ENCODE data around the gene CKS2. TPM values are rescaled to one million over a fixed set of nuclear protein-coding genes. Genes with fewer than 3 reads are reported as not detected.

CKS2 gene
- total RNA-seq, 1 experiment from 2014 or later, result 93.8 TPM

DNA sequence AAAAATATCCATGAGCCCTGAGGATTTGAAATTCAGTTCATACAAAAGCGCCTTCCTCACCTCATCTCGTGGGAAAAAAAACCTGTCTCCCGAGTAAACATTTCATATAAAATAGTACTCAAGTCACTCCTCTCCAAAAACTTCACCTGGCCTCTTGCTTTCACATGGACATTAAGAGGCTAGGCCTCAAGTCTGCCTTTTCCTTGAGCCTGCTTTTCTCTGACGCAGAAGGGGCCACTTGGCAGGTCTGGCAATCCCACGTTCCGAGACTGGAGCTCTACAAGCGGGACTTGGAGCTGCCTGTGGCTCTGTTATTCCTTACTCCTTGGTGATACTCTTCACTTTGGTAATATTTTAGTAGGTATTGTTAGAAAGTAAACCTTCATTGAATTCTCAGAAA is 26.9 kb upstream of the CKS2 start:
- CTCF ChIA-PET, result no interaction called here
- no TSS peak for BruUV-seq (replicated peaks)

DNA sequence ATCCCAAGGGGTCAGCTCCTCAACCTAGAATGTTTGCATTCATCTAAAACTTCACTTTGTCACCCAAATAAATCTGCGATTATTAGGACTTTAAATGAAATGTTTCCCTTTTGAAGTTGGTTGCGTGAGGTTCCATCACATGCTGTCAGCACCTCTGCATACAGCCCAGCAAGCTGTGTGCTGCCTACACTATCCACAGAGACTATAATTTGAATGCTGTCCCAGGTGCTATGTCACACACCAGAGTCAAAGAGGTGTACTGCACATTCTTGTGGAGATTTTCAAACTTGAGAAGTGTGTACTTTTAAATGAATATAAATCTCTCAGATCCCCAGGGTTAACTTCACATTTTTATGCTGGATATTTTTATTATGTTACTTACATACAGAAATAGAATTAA is 19.3 kb upstream of the CKS2 start:
- no peaks in the 10 kb centered on the region for H3K27me3 ChIP-seq (replicated peaks; ENCODE audit: control insufficient read depth, insufficient read depth, low read length)
- no peaks in the 10 kb centered on the region for H3K36me3 ChIP-seq (ENCODE audit: control insufficient read depth, insufficient read depth, low read length)
- Mint-ChIP-seq H3K36me3 (ENCODE audit: insufficient read depth, unreplicated experiment) (no peaks in the 10 kb centered on the region), H3K27me3 (ENCODE audit: insufficient read depth, unreplicated experiment) (no peaks in the 10 kb centered on the region), H3K9me3 (ENCODE audit: unreplicated experiment) (no peaks in the 10 kb centered on the region), H3K4me3 (ENCODE audit: unreplicated experiment) (no peak overlapping the region), H3K4me1 (ENCODE audit: low read depth, unreplicated experiment) (no peaks in the 10 kb centered on the region), H3K27ac (ENCODE audit: unreplicated experiment) (no peak overlapping the region)
- POLR2A ChIA-PET, result no interaction called here
- H3K4me3 ChIP-seq (ENCODE audit: low read depth, low read length), result no peak overlapping the region
- no peaks in the 10 kb centered on the region for H3K9me3 ChIP-seq
- intact Hi-C loops (cut with micrococcal nuclease; ENCODE audit: unreplicated experiment), result no loop called here
- DNase-seq, result no peak
- CTCF ChIA-PET, result no interaction called here
- BruUV-seq (replicated peaks), result no TSS peak
- H3K4me1 ChIP-seq, result no peaks in the 10 kb centered on the region
- TF ChIP-seq, protein P1, sequence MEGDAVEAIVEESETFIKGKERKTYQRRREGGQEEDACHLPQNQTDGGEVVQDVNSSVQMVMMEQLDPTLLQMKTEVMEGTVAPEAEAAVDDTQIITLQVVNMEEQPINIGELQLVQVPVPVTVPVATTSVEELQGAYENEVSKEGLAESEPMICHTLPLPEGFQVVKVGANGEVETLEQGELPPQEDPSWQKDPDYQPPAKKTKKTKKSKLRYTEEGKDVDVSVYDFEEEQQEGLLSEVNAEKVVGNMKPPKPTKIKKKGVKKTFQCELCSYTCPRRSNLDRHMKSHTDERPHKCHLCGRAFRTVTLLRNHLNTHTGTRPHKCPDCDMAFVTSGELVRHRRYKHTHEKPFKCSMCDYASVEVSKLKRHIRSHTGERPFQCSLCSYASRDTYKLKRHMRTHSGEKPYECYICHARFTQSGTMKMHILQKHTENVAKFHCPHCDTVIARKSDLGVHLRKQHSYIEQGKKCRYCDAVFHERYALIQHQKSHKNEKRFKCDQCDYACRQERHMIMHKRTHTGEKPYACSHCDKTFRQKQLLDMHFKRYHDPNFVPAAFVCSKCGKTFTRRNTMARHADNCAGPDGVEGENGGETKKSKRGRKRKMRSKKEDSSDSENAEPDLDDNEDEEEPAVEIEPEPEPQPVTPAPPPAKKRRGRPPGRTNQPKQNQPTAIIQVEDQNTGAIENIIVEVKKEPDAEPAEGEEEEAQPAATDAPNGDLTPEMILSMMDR (IDR thresholded peaks at IDR 0.05; ENCODE audit: insufficient read depth in 1 of 2, low read depth in 1 of 2, low read length in 1 of 2, severe bottlenecking in 1 of 2, unreplicated experiment in 1 of 2), result no peak

More for the DNA sequence above, 26.9 kb upstream of the CKS2 start:
- Histone ChIP-seq H3K9me3 (no peaks in the 10 kb centered on the region), H3K4me1 (no peaks in the 10 kb centered on the region), H3K4me3 (ENCODE audit: low read depth, low read length) (no peak overlapping the region), H3K36me3 (ENCODE audit: control insufficient read depth, insufficient read depth, low read length) (no peaks in the 10 kb centered on the region), H3K27me3 (replicated peaks; ENCODE audit: control insufficient read depth, insufficient read depth, low read length) (no peaks in the 10 kb centered on the region)
- DNase-seq, result no peak
- Mint-ChIP-seq H3K36me3 (ENCODE audit: insufficient read depth, unreplicated experiment) (no peaks in the 10 kb centered on the region), H3K4me1 (ENCODE audit: low read depth, unreplicated experiment) (no peaks in the 10 kb centered on the region), H3K27me3 (ENCODE audit: insufficient read depth, unreplicated experiment) (no peaks in the 10 kb centered on the region), H3K27ac (ENCODE audit: unreplicated experiment) (no peak overlapping the region), H3K4me3 (ENCODE audit: unreplicated experiment) (no peak overlapping the region), H3K9me3 (ENCODE audit: unreplicated experiment) (no peaks in the 10 kb centered on the region)
- intact Hi-C loops (cut with micrococcal nuclease; ENCODE audit: unreplicated experiment), result no loop called here
- POLR2A ChIA-PET, result no interaction called here
- TF ChIP-seq, protein P1 (IDR thresholded peaks at IDR 0.05; ENCODE audit: insufficient read depth in 1 of 2, low read depth in 1 of 2, low read length in 1 of 2, severe bottlenecking in 1 of 2, unreplicated experiment in 1 of 2), result no peak

DNA sequence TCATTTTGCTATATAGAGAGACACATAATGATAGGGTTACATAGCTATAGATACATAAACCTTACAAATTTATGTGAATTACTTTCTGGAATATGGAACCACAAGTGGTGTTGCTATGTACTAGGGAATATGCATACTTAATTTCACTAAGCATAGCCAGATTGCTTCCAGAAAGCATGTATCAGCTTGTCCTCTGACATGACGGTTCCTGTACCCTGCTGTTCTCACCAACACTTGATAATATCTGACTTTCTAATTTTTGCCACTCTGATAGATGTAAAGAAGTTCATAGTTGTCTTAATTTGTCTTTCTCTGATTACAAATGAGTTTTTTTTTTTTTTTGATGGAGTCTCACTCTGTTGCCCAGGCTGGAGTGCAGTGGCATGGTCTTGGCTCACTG is 18.0 kb upstream of the CKS2 start:
- Histone ChIP-seq H3K4me1 (no peaks in the 10 kb centered on the region), H3K4me3 (ENCODE audit: low read depth, low read length) (no peak overlapping the region), H3K27me3 (replicated peaks; ENCODE audit: control insufficient read depth, insufficient read depth, low read length) (no peaks in the 10 kb centered on the region), H3K36me3 (ENCODE audit: control insufficient read depth, insufficient read depth, low read length) (no peaks in the 10 kb centered on the region), H3K9me3 (no peaks in the 10 kb centered on the region)
- no peak for DNase-seq
- H3K4me3 Mint-ChIP-seq (ENCODE audit: unreplicated experiment), result no peak overlapping the region
- no peaks in the 10 kb centered on the region for H3K36me3 Mint-ChIP-seq (ENCODE audit: insufficient read depth, unreplicated experiment)
- CTCF ChIA-PET, result no interaction called here
- no peaks in the 10 kb centered on the region for H3K27me3 Mint-ChIP-seq (ENCODE audit: insufficient read depth, unreplicated experiment)
- H3K4me1 Mint-ChIP-seq (ENCODE audit: low read depth, unreplicated experiment), result no peaks in the 10 kb centered on the region
- H3K27ac Mint-ChIP-seq (ENCODE audit: unreplicated experiment), result no peak overlapping the region
- H3K9me3 Mint-ChIP-seq (ENCODE audit: unreplicated experiment), result no peaks in the 10 kb centered on the region
- TF ChIP-seq, protein P1 (IDR thresholded peaks at IDR 0.05; ENCODE audit: insufficient read depth in 1 of 2, low read depth in 1 of 2, low read length in 1 of 2, severe bottlenecking in 1 of 2, unreplicated experiment in 1 of 2), result no peak
- POLR2A ChIA-PET, result no interaction called here
- intact Hi-C loops (cut with micrococcal nuclease; ENCODE audit: unreplicated experiment), result no loop called here
- no TSS peak for BruUV-seq (replicated peaks)

Data from Caco-2 (cell line).